Left colon (tissue), 2 donors: ENCODE results near the gene ERRFI1. TPM values are rescaled to one million over a fixed set of nuclear protein-coding genes. Genes with fewer than 3 reads are reported as not detected.
"Not testable (repeated sequence)": the region's sequence is repeated elsewhere in the genome, so short reads cannot be mapped to it uniquely, and the experiment has no call there.

Experiments used
- ATAC-seq: fragments of 200-7000 bp; cut with Tn5 transposase; one replicate; pipeline ENCODE4 v1.9.1; 2020; ENCODE audit warnings: mild to moderate bottlenecking, moderate library complexity
- DNase-seq, 2 donors: peaks; one replicate each; pipeline ENCODE4 v3.0.0-alpha.2; 2020
- intact Hi-C, 2 donors: fragments of 100-400 bp; cut with DNase I in 1 of 2; cut with micrococcal nuclease in 1 of 2; formaldehyde crosslinking; loops; one replicate each; pipeline versions ENCODE4 v1.11.2 to v1.14.0; 2022; cut with DNase I, micrococcal nuclease
- long read RNA-seq: library from polyadenylated mRNA; unstranded; transcript quantifications from one replicate; pipeline ENCODE4 v2.0.0, GENCODE V29; 2021
- total RNA-seq, 2 donors: library from RNA; stranded (reverse); fragmentation: NEBNext Ultra II Directional; extraction: Animal tissue kit (Norgen Biotek cat#: 25700); gene quantifications; one replicate each; pipeline ENCODE4 v1.2.1, GENCODE V29; 2021
- donor health status: DM: no; HTN: no; CAD: no.
- donor health status: DM: yes; HTN: yes; CAD: no.

ERRFI1 gene, protein sequence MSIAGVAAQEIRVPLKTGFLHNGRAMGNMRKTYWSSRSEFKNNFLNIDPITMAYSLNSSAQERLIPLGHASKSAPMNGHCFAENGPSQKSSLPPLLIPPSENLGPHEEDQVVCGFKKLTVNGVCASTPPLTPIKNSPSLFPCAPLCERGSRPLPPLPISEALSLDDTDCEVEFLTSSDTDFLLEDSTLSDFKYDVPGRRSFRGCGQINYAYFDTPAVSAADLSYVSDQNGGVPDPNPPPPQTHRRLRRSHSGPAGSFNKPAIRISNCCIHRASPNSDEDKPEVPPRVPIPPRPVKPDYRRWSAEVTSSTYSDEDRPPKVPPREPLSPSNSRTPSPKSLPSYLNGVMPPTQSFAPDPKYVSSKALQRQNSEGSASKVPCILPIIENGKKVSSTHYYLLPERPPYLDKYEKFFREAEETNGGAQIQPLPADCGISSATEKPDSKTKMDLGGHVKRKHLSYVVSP
- total RNA-seq = 10 to 100 TPM; 37.2 to 57.8 TPM
- long read RNA-seq, transcript ERRFI1-201 (4 exons, 3,104 nt) = major isoform, 8 of 14 reads
- long read RNA-seq, partial matches to known transcripts = 0 of 14 reads
- long read RNA-seq, other reads (novel, unspliced or antisense) = 5 of 14 reads

- DNase-seq (peak; percentile 91 to 95), ATAC-seq (peak; percentile 84)
- intact Hi-C loops = no loop called here
Measured at GRCh38 chr1:8026153-8026975, at the start of gene ERRFI1. Gene ERRFI1 (minus strand): TSS chr1:8026309. CDS start chr1:8015619, 10,690 bp downstream.

- intact Hi-C loops = no loop called here
- no peak for ATAC-seq
- no peak for DNase-seq
Measured at GRCh38 chr1:8075511-8076051, 49.5 kb upstream of the ERRFI1 start.

GRCh38 chr1:8073112-8073855 is 47.2 kb upstream of the ERRFI1 start:
- intact Hi-C loops = no loop called here
- no peak for ATAC-seq
- no peak for DNase-seq

DNA sequence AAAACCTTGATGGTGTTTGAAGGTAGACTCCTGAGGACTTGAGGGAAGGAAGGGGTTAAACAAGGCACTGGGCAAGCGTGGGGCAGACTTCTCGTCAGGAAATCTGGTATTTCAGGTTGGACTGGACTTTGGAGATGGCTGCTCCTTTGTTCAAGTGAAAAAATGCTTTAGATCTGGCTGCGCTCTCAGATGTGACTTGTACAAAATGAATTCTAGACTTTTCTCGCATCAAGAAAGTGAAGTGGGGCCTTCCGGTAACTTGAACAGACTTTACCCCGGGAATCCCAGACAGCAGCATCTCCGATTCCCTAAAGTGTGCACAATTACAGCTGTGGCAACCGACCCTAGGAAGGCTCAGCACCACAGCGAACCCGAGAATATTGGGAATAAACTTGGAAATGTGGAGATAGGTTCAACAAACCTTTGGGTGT is 44.3 kb upstream of the ERRFI1 start:
- ATAC-seq (peak; percentile 72), DNase-seq (no peak)
- intact Hi-C loops = no loop called here

GRCh38 chr1:8069614-8070320 is 43.7 kb upstream of the ERRFI1 start:
- ATAC-seq, intact Hi-C loops: not testable (repeated sequence)

GRCh38 chr1:8065369-8065768 is 39.3 kb upstream of the ERRFI1 start:
- no peak for DNase-seq
- intact Hi-C loops = no loop called here
- no peak for ATAC-seq

More at GRCh38 chr1:8069614-8070320, 43.7 kb upstream of the ERRFI1 start:
- not testable (repeated sequence) for DNase-seq

DNA sequence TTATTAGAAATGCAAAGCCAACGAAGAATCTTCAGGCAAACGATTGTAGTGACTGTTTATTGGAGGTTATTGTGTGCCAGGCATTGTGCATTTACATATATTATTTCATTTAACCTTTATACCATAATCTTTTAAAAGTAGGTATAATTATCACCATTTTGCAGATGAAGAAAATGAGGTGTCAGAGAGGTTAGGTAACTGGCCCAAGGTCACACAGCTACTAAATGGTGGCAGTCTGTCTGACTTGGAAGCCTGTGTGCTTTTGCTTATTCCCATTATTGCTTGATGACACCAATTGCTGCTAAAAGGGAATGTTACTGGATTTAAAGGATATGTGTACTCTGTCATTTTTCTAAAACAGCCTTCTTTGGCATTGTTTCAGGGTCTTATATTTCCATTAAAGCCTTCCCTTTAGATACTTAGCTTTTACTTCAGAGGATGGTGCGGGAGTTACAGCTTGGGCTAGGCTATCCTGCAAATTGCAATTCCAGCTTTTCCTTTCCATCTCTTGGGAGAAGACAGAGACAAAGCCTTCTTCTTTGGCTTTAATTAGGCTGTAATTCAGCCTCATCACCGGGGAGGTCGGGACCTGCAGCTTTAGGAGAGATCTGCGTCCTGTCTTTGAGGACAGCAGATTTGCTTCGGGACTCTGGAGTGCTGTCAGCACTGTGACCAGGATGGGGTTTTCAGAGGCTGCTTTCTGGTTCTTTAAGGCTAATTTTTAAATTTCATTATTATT is 37.4 kb upstream of the ERRFI1 start:
- ATAC-seq (no peak), DNase-seq (no peak)
- intact Hi-C loops = no loop called here

GRCh38 chr1:8062861-8063260 is 36.8 kb upstream of the ERRFI1 start:
- intact Hi-C loops = no loop called here
- ATAC-seq = no peak

GRCh38 chr1:8061673-8062386 is 35.7 kb upstream of the ERRFI1 start:
- intact Hi-C loops = no loop called here
- ATAC-seq (no peak), DNase-seq (no peak)

More at GRCh38 chr1:8062861-8063260, 36.8 kb upstream of the ERRFI1 start:
- no peak for DNase-seq

GRCh38 chr1:8061210-8061609 is 35.1 kb upstream of the ERRFI1 start:
- peak; percentile 93 for ATAC-seq
- intact Hi-C loops = no loop called here
- no peak for DNase-seq

DNA sequence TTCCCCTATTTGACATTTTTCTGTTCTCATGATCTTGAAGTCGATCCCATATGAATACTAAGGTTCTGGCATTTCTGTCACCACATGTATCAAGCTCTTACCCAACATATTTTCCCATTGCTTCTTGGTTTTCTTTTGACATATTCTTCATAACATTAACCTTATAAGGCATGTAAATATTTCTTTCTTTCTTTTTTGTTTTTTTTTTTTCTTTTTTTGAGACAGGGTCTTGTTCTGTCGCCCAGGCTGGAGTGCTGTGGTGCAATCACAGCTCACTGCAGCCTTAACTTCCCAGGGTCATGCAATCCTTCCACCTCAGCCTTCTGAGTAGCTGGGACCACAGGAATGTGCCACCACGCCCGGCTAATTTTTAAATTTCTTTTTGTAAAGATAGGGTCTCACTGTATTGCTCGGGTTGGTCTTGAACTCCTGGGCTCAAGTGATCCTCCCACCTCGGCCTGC is 33.1 kb upstream of the ERRFI1 start:
- ATAC-seq (no peak), DNase-seq (no peak)
- intact Hi-C loops = no loop called here

DNA sequence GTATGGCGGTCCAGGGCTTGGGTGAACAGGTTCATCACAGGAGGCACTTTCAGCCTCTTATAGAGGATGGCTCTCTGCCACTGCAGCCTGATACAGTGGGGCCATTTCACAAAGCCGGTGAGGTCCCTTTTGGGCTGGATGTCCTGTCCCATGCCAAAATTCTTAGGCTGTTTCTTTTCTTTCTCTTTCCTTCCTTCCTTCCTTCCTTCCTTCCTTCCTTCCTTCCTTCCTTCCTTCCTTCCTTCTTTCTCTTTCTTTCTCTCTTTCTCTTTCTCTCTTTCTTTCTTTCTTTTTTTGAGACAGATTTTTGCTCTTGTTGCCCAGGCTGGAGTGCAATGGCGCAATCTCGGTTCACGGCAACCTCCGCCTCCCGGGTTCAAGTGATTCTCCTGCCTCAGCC is 31.7 kb upstream of the ERRFI1 start:
- intact Hi-C loops, ATAC-seq: not testable (repeated sequence)

GRCh38 chr1:8055973-8056372 is 29.9 kb upstream of the ERRFI1 start:
- DNase-seq (no peak), ATAC-seq (no peak)
- intact Hi-C loops = no loop called here

More for the DNA sequence above, 31.7 kb upstream of the ERRFI1 start:
- not testable (repeated sequence) for DNase-seq

DNA sequence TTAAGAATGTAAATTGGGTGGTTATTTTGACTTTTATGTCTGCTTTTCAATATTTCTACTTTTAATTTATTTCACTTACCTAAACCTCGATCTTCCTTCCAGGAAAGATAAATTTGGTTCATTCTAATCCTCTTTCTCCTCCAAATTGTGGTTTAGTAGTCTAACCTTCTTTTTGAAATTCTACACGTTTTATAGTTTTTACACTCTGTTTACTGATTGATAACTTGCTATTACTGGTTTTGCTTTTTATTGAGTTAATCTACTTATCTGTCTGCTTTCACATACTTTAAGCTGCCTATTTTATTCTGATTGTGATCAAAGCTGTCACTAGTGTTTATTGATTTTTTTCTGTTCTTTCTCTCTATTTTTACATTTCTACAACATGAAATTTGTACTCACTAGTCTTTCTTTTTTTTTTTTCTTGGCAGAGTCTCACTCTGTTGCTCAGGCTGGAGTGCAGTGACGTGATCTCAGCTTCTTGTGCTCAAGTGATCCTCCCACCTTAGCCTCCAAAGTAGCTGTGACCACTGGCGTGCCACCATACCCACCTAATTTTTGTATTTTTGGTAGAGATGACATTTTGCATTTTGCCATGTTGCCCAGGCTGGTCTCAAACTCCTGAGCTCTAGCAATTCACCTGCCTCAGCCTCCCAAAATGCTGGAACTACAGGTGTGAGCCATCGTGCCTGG is 27.9 kb upstream of the ERRFI1 start:
- intact Hi-C loops = no loop called here
- ATAC-seq (no peak), DNase-seq (no peak)

- intact Hi-C loops = no loop called here
- ATAC-seq (no peak), DNase-seq (no peak)
Measured at GRCh38 chr1:8051650-8052049, 25.5 kb upstream of the ERRFI1 start.

GRCh38 chr1:8049229-8049628 is 23.1 kb upstream of the ERRFI1 start:
- ATAC-seq, intact Hi-C loops, DNase-seq: not testable (repeated sequence)
